Mesodermal cell (in vitro differentiated cells): ENCODE results near the gene SLIT3.
"Not testable (repeated sequence)": the region's sequence is repeated elsewhere in the genome, so short reads cannot be mapped to it uniquely, and the experiment has no call there.

Experiments used
- H3K27ac ChIP-seq: 2 replicates; pipeline ENCODE4 v1.7.0; 2013; ENCODE audit warnings: mild to moderate bottlenecking, low read depth, low read length, moderate library complexity; ENCODE audit not compliant: severe bottlenecking
- H3K36me3 ChIP-seq: 2 replicates; pipeline ENCODE4 v1.7.1; 2013; ENCODE audit warnings: mild to moderate bottlenecking, low read length, moderate library complexity; ENCODE audit not compliant: control insufficient read depth, insufficient read depth
- H3K4me1 ChIP-seq: one replicate; pipeline ENCODE4 v1.7.1; 2013; ENCODE audit warnings: mild to moderate bottlenecking, low read length; ENCODE audit not compliant: insufficient read depth, control insufficient read depth, poor library complexity, severe bottlenecking
- H3K4me3 ChIP-seq: 2 replicates; pipeline ENCODE4 v1.7.0; 2013; ENCODE audit warnings: low read length, control low read depth, mild to moderate bottlenecking; ENCODE audit not compliant: insufficient read depth, poor library complexity, severe bottlenecking; ENCODE audit errors: extremely low read depth
- H3K9me3 ChIP-seq: 2 replicates; pipeline ENCODE4 v1.7.1; 2013; ENCODE audit warnings: mild to moderate bottlenecking, low read length, moderate library complexity; ENCODE audit not compliant: control insufficient read depth
- WGBS, 2 experiments: methylation state at CpG; one replicate each; pipeline ENCODE4 v1.1.5; 2013; ENCODE audit warnings: missing lambda C conversion rate in 2 of 2; ENCODE audit not compliant: insufficient coverage in 2 of 2; 5-methylcytosine and 5-hydroxymethylcytosine counted together

The SLIT3 gene

GRCh38 chr5:168755548-168756093 lies 545.3 kb downstream of the SLIT3 start:
- Histone ChIP-seq H3K36me3 (peaks cover 5% of the 10 kb centered on the region), H3K9me3 (no peaks in the 10 kb centered on the region), H3K27ac (no peak overlapping the region), H3K4me3 (no peak overlapping the region), H3K4me1 (peaks cover 10% of the 10 kb centered on the region)
- 91% methylated on average over 6 of the region's 7 CpGs for WGBS, 2 experiments

- WGBS, 2 experiments = 90 to 94% methylated on average over 3 to 8 of the region's 11 CpGs
- no peaks in the 10 kb centered on the region for H3K9me3 ChIP-seq
- no peak overlapping the region for H3K27ac ChIP-seq
- peaks cover 6% of the 10 kb centered on the region for H3K4me1 ChIP-seq
- no peak overlapping the region for H3K4me3 ChIP-seq
- H3K36me3 ChIP-seq = peaks cover 5% of the 10 kb centered on the region
Measured at GRCh38 chr5:168753691-168754254, 547.2 kb downstream of the SLIT3 start.

DNA sequence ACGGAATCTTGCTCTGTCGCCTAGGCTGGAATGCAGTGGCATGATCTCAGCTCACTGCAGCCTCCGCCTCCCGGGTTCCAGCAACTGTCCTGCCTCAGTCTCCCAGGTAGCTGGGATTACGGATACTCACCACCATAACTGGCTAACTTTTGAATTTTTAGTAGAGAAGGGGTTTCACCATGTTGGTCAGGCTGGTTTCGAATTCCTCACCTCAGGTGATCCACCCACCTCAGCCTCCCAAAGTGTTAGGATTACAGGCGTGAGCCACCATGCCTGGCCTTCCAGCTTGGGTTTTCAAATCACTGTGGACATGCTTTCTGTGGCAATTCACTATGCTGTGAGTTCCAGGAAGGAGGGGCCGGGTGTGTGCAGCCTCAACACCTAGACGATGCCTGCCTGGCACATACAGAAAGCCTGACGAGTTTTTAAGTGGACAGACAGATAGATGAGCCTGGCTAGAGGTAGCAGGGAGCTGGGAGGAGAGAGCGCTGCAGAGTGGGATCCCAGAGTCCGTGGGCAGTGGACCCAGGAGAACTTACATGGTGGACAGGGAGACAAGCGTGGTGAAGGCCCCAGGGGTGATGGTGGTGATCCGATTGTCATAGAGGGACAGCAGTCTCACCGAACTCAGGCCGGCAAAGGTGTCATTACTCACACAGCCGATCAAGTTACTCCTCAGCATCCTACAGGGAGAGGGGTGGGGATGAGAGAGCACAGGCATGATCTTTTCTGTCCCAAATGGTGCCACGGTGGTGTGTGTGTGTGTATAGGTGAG lies 548.3 kb downstream of the SLIT3 start:
- H3K4me1 ChIP-seq = peaks cover 6% of the 10 kb centered on the region

DNA sequence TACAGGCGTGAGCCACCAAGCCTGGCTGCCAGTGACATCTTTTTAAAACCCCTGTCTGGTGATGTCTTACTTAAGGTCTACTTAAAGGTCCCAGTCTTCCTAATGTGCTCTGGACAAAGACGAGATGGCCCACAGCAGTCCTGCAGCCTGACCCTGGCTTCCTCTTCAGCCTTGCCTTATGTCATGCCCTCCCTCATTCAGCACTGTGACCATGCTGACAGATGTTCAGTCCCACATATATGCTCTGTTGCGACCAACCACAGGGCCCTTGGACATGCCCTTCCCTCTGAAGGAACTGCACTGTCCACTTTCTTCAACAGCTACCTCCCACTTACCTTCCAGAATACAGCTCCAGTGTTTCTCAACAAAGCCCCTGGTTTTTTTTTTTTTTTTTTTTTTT lies 548.9 kb downstream of the SLIT3 start:
- no peaks in the 10 kb centered on the region for H3K9me3 ChIP-seq
- H3K27ac ChIP-seq = no peak overlapping the region
- H3K4me3 ChIP-seq = no peak overlapping the region
- peaks cover 6% of the 10 kb centered on the region for H3K4me1 ChIP-seq
- 96 to 97% methylated on average over 3 of the region's 3 CpGs for WGBS, 2 experiments
- H3K36me3 ChIP-seq = peaks cover 5% of the 10 kb centered on the region

More for the DNA sequence above, 548.3 kb downstream of the SLIT3 start:
- no peaks in the 10 kb centered on the region for H3K9me3 ChIP-seq
- H3K36me3 ChIP-seq = peaks cover 5% of the 10 kb centered on the region
- no peak overlapping the region for H3K4me3 ChIP-seq
- H3K27ac ChIP-seq = no peak overlapping the region
- WGBS, 2 experiments = 90 to 91% methylated on average over 9 to 16 of the region's 18 CpGs

DNA sequence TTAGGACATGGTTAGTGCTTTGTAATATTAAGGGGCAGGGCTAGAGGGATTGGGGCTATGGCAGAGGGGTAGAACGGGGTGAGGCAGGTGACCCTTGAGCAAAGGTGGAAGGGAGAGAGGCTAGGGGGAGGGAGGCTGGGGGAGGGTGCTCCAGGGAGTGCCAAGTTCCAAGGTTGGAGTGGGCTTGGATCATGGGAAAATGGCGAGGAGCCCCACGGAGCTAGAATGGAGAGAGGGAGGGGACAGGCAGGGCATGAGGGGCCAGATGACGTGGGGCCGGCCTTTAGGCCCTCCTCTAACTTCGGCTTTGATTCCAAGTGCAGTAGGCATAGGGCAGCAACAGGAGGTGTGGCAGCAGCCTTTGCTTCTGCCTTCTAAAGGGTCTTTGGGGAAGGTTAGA lies 550.0 kb downstream of the SLIT3 start:
- 71 to 86% methylated on average over 6 of the region's 6 CpGs for WGBS, 2 experiments
- Histone ChIP-seq H3K27ac (no peak overlapping the region), H3K9me3 (no peaks in the 10 kb centered on the region), H3K4me1 (no peaks in the 10 kb centered on the region), H3K4me3 (no peak overlapping the region), H3K36me3 (peaks cover 6% of the 10 kb centered on the region)

- peaks cover 9% of the 10 kb centered on the region for H3K36me3 ChIP-seq
- 97% methylated on average over 9 of the region's 11 CpGs for WGBS, 2 experiments
- no peaks in the 10 kb centered on the region for H3K4me1 ChIP-seq
Measured at GRCh38 chr5:168749391-168750100, 551.4 kb downstream of the SLIT3 start.

DNA sequence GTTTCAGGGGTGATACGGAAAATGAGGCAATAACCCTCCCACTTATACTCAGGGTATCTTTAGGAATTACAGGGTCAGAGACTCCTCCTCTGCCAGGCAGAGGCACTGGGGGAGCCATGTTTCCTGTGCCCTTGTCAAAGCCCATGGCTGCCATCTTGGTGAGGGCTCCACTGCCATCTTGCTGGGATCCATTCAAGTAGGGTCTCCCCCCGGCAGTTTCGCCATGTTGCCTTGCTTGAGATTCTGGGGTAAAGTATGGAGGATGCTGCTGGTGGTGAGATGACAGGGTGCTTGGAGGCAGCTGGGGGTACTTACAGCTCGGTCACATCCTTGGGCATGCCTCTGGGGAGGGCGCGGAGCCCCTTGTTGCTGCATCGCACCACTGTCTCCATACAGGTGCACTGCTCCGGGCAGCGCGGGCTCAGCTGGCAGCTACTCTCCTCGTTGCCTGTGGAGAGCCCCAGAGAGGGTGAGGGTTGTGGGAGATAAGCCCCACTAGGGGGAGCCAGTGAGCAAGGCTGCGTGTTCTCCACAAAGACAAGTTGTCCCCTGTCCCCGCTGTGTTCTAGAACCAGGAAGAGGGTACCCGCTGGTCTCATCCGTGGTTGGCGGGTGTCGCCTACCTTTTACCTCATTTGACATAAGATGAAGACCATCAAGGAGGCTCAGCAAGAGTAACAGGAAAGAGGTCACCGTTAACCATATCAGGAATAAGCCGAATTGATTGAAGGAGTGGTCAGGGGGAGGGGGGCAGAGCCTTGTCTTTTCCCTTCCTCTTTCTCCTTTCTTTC lies 552.8 kb downstream of the SLIT3 start:
- no peaks in the 10 kb centered on the region for H3K9me3 ChIP-seq
- peaks cover 9% of the 10 kb centered on the region for H3K36me3 ChIP-seq
- WGBS, 2 experiments = 33 to 44% methylated on average over 13 to 15 of the region's 19 CpGs
- H3K27ac ChIP-seq = no peak overlapping the region
- H3K4me3 ChIP-seq = no peak overlapping the region
- H3K4me1 ChIP-seq = no peaks in the 10 kb centered on the region

More at GRCh38 chr5:168749391-168750100, 551.4 kb downstream of the SLIT3 start:
- Histone ChIP-seq H3K27ac (no peak overlapping the region), H3K4me3 (no peak overlapping the region), H3K9me3 (no peaks in the 10 kb centered on the region)

- Histone ChIP-seq H3K4me1 (no peaks in the 10 kb centered on the region), H3K36me3 (peaks cover 4% of the 10 kb centered on the region), H3K27ac (no peak overlapping the region), H3K4me3 (no peak overlapping the region), H3K9me3 (no peaks in the 10 kb centered on the region)
- WGBS, 2 experiments = 89 to 94% methylated on average over 9 to 10 of the region's 11 CpGs
Measured at GRCh38 chr5:168746893-168747640, 553.9 kb downstream of the SLIT3 start.

GRCh38 chr5:168746126-168746892 lies 554.6 kb downstream of the SLIT3 start:
- not testable (repeated sequence) for H3K36me3 ChIP-seq, H3K4me3 ChIP-seq, H3K27ac ChIP-seq, H3K9me3 ChIP-seq, H3K4me1 ChIP-seq
- WGBS, 2 experiments = 90 to 100% methylated on average over 1 of the region's 10 CpGs
